ENCODE data around the gene DENND1B.

Gene DENND1B

GRCh38 chr1:197740992-197741391 is 34.3 kb downstream of the DENND1B start:
- Histone ChIP-seq H3K27me3 (ENCODE audit: insufficient read depth, low read depth) (no peaks in the 10 kb centered on the region), H3K9ac (no peak overlapping the region), H3K36me3 (ENCODE audit: insufficient read depth) (no peaks in the 10 kb centered on the region), H4K20me1 (ENCODE audit: insufficient read depth) (no peaks in the 10 kb centered on the region; the same call in 1 of the 2 replicates), H3K27ac (no peak overlapping the region), H2AFZ (ENCODE audit: low read depth) (no peak overlapping the region), H3K4me1 (ENCODE audit: low read depth, poor library complexity, severe bottlenecking) (peaks cover 10% of the 10 kb centered on the region), H3K4me2 (no peak overlapping the region), H3K79me2 (ENCODE audit: insufficient read depth, low read depth) (peaks cover 49% of the 10 kb centered on the region; the same call in 1 of the 2 replicates), H3K4me3 (IDR thresholded peaks at IDR 0.05; ENCODE audit: insufficient read depth, low read depth, low read length) (no peak overlapping the region)
- TF ChIP-seq, protein P1, sequence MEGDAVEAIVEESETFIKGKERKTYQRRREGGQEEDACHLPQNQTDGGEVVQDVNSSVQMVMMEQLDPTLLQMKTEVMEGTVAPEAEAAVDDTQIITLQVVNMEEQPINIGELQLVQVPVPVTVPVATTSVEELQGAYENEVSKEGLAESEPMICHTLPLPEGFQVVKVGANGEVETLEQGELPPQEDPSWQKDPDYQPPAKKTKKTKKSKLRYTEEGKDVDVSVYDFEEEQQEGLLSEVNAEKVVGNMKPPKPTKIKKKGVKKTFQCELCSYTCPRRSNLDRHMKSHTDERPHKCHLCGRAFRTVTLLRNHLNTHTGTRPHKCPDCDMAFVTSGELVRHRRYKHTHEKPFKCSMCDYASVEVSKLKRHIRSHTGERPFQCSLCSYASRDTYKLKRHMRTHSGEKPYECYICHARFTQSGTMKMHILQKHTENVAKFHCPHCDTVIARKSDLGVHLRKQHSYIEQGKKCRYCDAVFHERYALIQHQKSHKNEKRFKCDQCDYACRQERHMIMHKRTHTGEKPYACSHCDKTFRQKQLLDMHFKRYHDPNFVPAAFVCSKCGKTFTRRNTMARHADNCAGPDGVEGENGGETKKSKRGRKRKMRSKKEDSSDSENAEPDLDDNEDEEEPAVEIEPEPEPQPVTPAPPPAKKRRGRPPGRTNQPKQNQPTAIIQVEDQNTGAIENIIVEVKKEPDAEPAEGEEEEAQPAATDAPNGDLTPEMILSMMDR (conservative IDR thresholded peaks at IDR 0.05; ENCODE audit: low read depth, low read length), result no peak

DNA sequence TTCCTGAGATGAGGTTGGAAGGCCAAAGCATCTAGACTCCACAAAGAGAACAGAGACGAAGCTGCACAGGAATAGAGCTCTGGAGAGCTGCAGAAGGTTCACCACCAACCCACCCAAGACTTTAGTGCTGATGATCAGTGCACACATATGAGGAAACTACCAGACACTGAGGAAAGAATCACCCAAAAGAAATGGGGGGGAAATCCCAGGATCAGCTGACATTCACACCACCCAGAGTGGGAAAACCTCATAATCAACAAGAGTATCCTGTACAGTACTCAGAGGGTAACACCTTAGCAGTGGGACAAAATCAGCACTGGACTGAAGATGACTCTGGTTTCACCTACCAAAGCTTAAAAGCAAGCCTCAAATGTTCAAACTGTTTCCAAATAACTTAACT is 36.4 kb downstream of the DENND1B start:
- TF ChIP-seq, protein P1 (conservative IDR thresholded peaks at IDR 0.05; ENCODE audit: low read depth, low read length), result no peak
- no peaks in the 10 kb centered on the region for H3K36me3 ChIP-seq (ENCODE audit: insufficient read depth)

GRCh38 chr1:197737916-197738315 is 37.4 kb downstream of the DENND1B start:
- no peaks in the 10 kb centered on the region; the same call in 1 of the 2 replicates for H4K20me1 ChIP-seq (ENCODE audit: insufficient read depth)
- H3K36me3 ChIP-seq (ENCODE audit: insufficient read depth), result no peaks in the 10 kb centered on the region
- H3K27me3 ChIP-seq (ENCODE audit: insufficient read depth, low read depth), result no peaks in the 10 kb centered on the region
- TF ChIP-seq, protein P1 (conservative IDR thresholded peaks at IDR 0.05; ENCODE audit: low read depth, low read length), result no peak
- H3K27ac ChIP-seq, result no peak overlapping the region
- H3K79me2 ChIP-seq (ENCODE audit: insufficient read depth, low read depth), result peaks cover 55% of the 10 kb centered on the region; the same call in 1 of the 2 replicates
- H2AFZ ChIP-seq (ENCODE audit: low read depth), result no peak overlapping the region
- no peak overlapping the region for H3K4me2 ChIP-seq
- H3K4me3 ChIP-seq (IDR thresholded peaks at IDR 0.05; ENCODE audit: insufficient read depth, low read depth, low read length), result no peak overlapping the region
- H3K4me1 ChIP-seq (ENCODE audit: low read depth, poor library complexity, severe bottlenecking), result peaks cover 10% of the 10 kb centered on the region
- H3K9ac ChIP-seq, result no peak overlapping the region

More for the DNA sequence above, 36.4 kb downstream of the DENND1B start:
- H3K4me1 ChIP-seq (ENCODE audit: low read depth, poor library complexity, severe bottlenecking), result peaks cover 10% of the 10 kb centered on the region
- no peak overlapping the region for H3K4me2 ChIP-seq
- H3K27me3 ChIP-seq (ENCODE audit: insufficient read depth, low read depth), result no peaks in the 10 kb centered on the region
- no peaks in the 10 kb centered on the region; the same call in 1 of the 2 replicates for H4K20me1 ChIP-seq (ENCODE audit: insufficient read depth)
- H3K27ac ChIP-seq, result no peak overlapping the region
- no peak overlapping the region for H3K4me3 ChIP-seq (IDR thresholded peaks at IDR 0.05; ENCODE audit: insufficient read depth, low read depth, low read length)
- peaks cover 51% of the 10 kb centered on the region; the same call in 1 of the 2 replicates for H3K79me2 ChIP-seq (ENCODE audit: insufficient read depth, low read depth)
- no peak overlapping the region for H3K9ac ChIP-seq
- H2AFZ ChIP-seq (ENCODE audit: low read depth), result no peak overlapping the region

GRCh38 chr1:197736685-197737084 is 38.6 kb downstream of the DENND1B start:
- Histone ChIP-seq H3K36me3 (ENCODE audit: insufficient read depth) (no peaks in the 10 kb centered on the region), H3K4me3 (IDR thresholded peaks at IDR 0.05; ENCODE audit: insufficient read depth, low read depth, low read length) (no peak overlapping the region), H3K27ac (no peak overlapping the region), H4K20me1 (ENCODE audit: insufficient read depth) (no peaks in the 10 kb centered on the region; the same call in 1 of the 2 replicates), H3K79me2 (ENCODE audit: insufficient read depth, low read depth) (peaks cover 53% of the 10 kb centered on the region; the same call in 1 of the 2 replicates), H3K4me2 (no peak overlapping the region), H3K4me1 (ENCODE audit: low read depth, poor library complexity, severe bottlenecking) (peaks cover 10% of the 10 kb centered on the region), H3K9ac (no peak overlapping the region), H2AFZ (ENCODE audit: low read depth) (no peak overlapping the region), H3K27me3 (ENCODE audit: insufficient read depth, low read depth) (no peaks in the 10 kb centered on the region)
- TF ChIP-seq, protein P1 (conservative IDR thresholded peaks at IDR 0.05; ENCODE audit: low read depth, low read length), result no peak
